B cell (primary cell): ENCODE measurements around the gene TKT.
"Not testable (repeated sequence)": the region's sequence is repeated elsewhere in the genome, so short reads cannot be mapped to it uniquely, and the experiment has no call there.

Experiments
- CTCF ChIP-seq: fragments of 200-600 bp; IDR thresholded peaks from one replicate; pipeline ENCODE4 v1.8.0; 2022; ENCODE audit warnings: antibody characterized with exemption, mild to moderate bottlenecking
- EZH2 ChIP-seq: IDR thresholded peaks from 2 replicates; pipeline ENCODE4 v1.6.1; 2012; ENCODE audit warnings: borderline replicate concordance, low read depth, mild to moderate bottlenecking, moderate library complexity, low read length; ENCODE audit not compliant: insufficient read depth, poor library complexity, severe bottlenecking

DNA sequence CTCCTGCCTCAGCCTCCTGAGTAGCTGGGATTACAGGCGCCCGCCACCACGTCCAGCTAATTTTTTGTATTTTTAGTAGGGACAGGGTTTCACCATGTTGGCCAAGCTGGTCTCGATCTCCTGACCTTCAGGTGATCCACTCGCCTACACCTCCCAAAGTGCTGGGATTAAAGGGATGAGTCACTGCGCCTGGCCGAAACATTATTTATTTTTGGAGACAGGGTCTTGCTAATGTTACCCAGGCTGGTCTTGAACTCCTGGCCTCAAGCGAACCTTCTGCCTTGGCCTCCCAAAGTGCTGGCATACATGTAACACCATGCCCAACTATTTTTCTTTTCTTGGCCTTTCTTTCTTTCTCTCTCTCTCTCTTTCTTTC lies 2.9 kb downstream of the TKT start:
- not testable (repeated sequence) for TF ChIP-seq EZH2, CTCF
